SKM-1 treated with dmso at 0.1 percent for 144 hours (cell line): Measurements from ENCODE around the gene C19orf12.
A peak's percentile ranks its signal among the peaks of the same experiment; 100 is the strongest.
"Not testable (repeated sequence)": the region's sequence is repeated elsewhere in the genome, so short reads cannot be mapped to it uniquely, and the experiment has no call there.

Experiments used
- DNase-seq: peaks from one replicate; lab custom pipeline; 2025; ENCODE audit not compliant: unreplicated experiment; lab: John Stamatoyannopoulos, UW

Gene C19orf12

GRCh38 chr19:29677001-29677817 is 37.9 kb downstream of the C19orf12 start:
- DNase-seq, result no peak

- no peak for DNase-seq
Measured at GRCh38 chr19:29676586-29676985, 38.5 kb downstream of the C19orf12 start.

- DNase-seq, result no peak
Measured at GRCh38 chr19:29675650-29676186, 39.3 kb downstream of the C19orf12 start.

GRCh38 chr19:29675120-29675649 is 39.9 kb downstream of the C19orf12 start:
- no peak for DNase-seq

- no peak for DNase-seq
Measured at GRCh38 chr19:29674374-29675119, 40.5 kb downstream of the C19orf12 start.

- no peak for DNase-seq
Measured at GRCh38 chr19:29673451-29674371, 41.4 kb downstream of the C19orf12 start.

GRCh38 chr19:29672933-29673336 is 42.1 kb downstream of the C19orf12 start:
- DNase-seq, result no peak

GRCh38 chr19:29672319-29672932 is 42.6 kb downstream of the C19orf12 start:
- no peak for DNase-seq

- peak; percentile 20 for DNase-seq
Measured at GRCh38 chr19:29671393-29672160, 43.5 kb downstream of the C19orf12 start.

- not testable (repeated sequence) for DNase-seq
Measured at GRCh38 chr19:29671026-29671392, 44.1 kb downstream of the C19orf12 start.

GRCh38 chr19:29670255-29670654 is 44.8 kb downstream of the C19orf12 start:
- DNase-seq, result no peak

- DNase-seq, result no peak
Measured at GRCh38 chr19:29668746-29669609, 46.1 kb downstream of the C19orf12 start.

GRCh38 chr19:29667901-29668341 is 47.1 kb downstream of the C19orf12 start:
- no peak for DNase-seq

GRCh38 chr19:29667387-29667783 is 47.7 kb downstream of the C19orf12 start:
- DNase-seq, result no peak

- DNase-seq, result no peak
Measured at GRCh38 chr19:29666578-29667386, 48.3 kb downstream of the C19orf12 start.

- no peak for DNase-seq
Measured at GRCh38 chr19:29665826-29666577, 49.1 kb downstream of the C19orf12 start.
